Measurements from ENCODE around the gene MRS2. TPM values are rescaled to one million over a fixed set of nuclear protein-coding genes. Genes with fewer than 3 reads are reported as not detected.
A peak's percentile ranks its signal among the peaks of the same experiment; 100 is the strongest.
"Not testable (repeated sequence)": the region's sequence is repeated elsewhere in the genome, so short reads cannot be mapped to it uniquely, and the experiment has no call there.

Gene MRS2
- total RNA-seq, 2 donors from 2014 or later, result 11.7 to 23.1 TPM

DNA sequence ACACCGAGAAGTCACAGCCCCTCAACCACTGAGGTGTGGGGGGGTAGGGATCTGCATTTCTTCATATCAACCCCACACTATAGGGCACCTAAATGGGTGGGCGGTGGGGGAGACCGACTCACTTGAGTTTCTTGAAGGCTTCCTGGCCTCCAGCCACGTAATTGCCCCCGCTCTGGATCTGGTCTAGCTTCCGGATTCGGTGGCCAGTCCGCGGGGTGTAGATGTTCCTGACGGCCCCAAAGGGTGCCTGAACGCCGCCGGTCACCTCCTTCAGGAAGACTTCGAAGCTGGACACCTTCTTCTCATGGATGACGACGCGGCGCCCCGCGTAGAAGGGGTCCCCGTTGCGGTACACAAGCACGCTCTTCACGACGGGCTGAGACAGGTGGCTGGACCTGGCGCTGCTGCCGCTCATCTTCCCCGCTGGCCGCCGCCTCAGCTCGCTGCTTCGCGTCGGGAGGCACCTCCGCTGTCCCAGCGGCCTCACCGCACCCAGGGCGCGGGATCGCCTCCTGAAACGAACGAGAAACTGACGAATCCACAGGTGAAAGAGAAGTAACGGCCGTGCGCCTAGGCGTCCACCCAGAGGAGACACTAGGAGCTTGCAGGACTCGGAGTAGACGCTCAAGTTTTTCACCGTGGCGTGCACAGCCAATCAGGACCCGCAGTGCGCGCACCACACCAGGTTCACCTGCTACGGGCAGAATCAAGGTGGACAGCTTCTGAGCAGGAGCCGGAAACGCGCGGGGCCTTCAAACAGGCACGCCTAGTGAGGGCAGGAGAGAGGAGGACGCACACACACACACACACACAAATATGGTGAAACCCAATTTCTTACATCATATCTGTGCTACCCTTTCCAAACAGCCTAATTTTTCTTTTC is 45.2 kb upstream of the MRS2 start, which contains the start of gene DCDC2:
Gene DCDC2 (minus strand): TSS at position 724 of the 883 bp plus-strand sequence. CDS start 309 bp downstream, at position 415.
- H3K9me3 ChIP-seq, result no peaks in the 10 kb centered on the region
- H3K36me3 ChIP-seq (replicated peaks in 1 of 2; ENCODE audit: insufficient read depth in 1 of 2, low read depth in 2 of 2), result no peaks in the 10 kb centered on the region
- ATAC-seq, result peak; percentile 84
- WGBS, 2 donors, result 1% methylated on average over 18 to 60 of the region's 61 CpGs
- H3K27me3 ChIP-seq, result no peaks in the 10 kb centered on the region
- intact Hi-C loops (cut with DNase I), result no loop called here
- H3K4me1 ChIP-seq, result peaks cover 5% of the 10 kb centered on the region
- peak; percentile 62 to 93 (median 89) for TF ChIP-seq POLR2A (IDR thresholded peaks at IDR 0.05)
- TF ChIP-seq, protein P1, sequence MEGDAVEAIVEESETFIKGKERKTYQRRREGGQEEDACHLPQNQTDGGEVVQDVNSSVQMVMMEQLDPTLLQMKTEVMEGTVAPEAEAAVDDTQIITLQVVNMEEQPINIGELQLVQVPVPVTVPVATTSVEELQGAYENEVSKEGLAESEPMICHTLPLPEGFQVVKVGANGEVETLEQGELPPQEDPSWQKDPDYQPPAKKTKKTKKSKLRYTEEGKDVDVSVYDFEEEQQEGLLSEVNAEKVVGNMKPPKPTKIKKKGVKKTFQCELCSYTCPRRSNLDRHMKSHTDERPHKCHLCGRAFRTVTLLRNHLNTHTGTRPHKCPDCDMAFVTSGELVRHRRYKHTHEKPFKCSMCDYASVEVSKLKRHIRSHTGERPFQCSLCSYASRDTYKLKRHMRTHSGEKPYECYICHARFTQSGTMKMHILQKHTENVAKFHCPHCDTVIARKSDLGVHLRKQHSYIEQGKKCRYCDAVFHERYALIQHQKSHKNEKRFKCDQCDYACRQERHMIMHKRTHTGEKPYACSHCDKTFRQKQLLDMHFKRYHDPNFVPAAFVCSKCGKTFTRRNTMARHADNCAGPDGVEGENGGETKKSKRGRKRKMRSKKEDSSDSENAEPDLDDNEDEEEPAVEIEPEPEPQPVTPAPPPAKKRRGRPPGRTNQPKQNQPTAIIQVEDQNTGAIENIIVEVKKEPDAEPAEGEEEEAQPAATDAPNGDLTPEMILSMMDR (IDR thresholded peaks at IDR 0.05), result peak in 4 of 7 experiments; percentile 21 to 24 (median 23)
- peak within 1 kb of the TSS; percentile 51 to 59 for H3K4me3 ChIP-seq
- peak within 1 kb of the TSS; percentile 77 to 92 (median 88) for H3K27ac ChIP-seq
- DNase-seq, result peak; percentile 94 to 97 (median 96)

DNA sequence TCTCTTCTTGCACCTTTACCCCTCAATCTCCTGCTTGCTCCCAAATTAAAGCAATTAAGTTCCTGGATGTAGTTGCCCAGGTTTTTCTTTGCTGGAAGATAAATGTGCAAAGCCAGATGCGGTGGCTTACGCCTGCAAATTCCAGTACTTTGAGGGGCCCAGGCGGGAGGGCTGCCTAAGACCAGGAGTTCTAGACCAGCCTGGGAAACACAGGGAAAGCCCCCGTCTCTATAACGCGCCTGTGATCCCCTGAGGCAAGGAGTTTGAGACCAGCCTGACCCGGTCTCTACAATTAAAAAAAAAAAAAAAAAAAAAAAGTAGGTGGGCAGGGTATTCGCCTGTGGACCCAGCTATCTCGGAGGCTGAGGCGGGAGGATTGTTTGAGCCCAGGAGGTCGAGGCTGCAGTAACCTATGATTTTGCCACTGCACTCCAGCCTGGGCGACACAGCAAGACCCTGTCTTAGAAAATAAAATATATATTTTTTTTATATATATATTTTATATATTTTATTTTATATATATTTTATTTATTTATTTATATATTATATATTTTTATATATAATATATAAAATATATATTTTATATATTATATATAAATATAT is 44.4 kb upstream of the MRS2 start:
- DNase-seq, result peak; percentile 35 to 48 (median 44)
- Histone ChIP-seq H3K9me3 (no peaks in the 10 kb centered on the region), H3K27me3 (no peaks in the 10 kb centered on the region), H3K4me3 (peak overlapping the region in 1 of 2 donors; percentile 51), H3K4me1 (peaks cover 5% of the 10 kb centered on the region), H3K36me3 (replicated peaks in 1 of 2; ENCODE audit: insufficient read depth in 1 of 2, low read depth in 2 of 2) (no peaks in the 10 kb centered on the region), H3K27ac (peak overlapping the region in 3 of 4 donors; percentile 86 to 92 (median 89))
- WGBS, 2 donors, result 19 to 22% methylated on average over 12 of the region's 12 CpGs
- no peak for TF ChIP-seq POLR2A (IDR thresholded peaks at IDR 0.05)
- TF ChIP-seq, protein P1 (IDR thresholded peaks at IDR 0.05), result no peak
- no peak for ATAC-seq
- intact Hi-C loops (cut with DNase I), result no loop called here

DNA sequence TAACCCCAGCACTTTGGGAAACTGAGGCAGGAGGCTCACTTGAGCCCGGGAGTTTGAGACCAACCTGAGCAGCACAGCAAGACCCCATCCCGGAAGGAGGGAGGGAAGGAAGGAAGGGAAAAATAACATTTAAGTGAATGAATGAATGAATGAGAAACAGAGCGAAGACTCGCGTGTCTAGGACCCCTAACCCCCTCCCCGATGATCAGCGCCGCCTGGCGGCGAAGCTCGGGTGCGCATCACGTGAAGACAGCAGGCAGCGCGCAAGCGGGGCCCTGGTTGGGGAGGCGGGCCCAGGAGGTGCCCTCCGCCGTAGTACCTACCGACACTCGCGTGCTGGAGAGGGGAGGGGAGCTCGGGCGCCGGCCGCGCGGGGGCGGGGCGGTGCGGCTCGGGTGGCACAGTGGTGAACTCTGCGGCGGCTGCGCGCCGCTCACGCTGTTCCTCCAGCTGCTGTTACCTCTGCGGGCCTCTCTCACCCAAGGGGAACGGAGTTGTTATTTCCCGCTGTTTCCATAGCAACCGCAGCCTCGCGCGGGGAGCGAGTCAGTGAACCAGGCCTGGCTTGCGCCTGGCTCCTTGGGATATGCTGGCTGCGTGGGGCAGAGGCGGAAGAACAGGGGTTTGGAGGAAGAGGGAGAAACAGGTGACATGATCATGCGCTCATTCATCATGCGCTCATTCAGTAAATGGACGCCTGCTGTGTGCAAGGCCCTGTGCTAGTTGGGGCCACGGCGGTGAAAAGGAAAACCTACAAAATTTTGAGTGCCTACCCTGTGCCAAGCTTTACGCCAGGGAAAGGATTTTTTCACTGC is 42.9 kb upstream of the MRS2 start:
- DNase-seq (peak; percentile 91 to 94 (median 94)), ATAC-seq (peak; percentile 83)
- Histone ChIP-seq H3K27me3 (no peaks in the 10 kb centered on the region), H3K36me3 (replicated peaks in 1 of 2; ENCODE audit: insufficient read depth in 1 of 2, low read depth in 2 of 2) (no peaks in the 10 kb centered on the region), H3K4me1 (peaks cover 5% of the 10 kb centered on the region), H3K27ac (peak overlapping the region; percentile 67 to 87 (median 81)), H3K9me3 (no peaks in the 10 kb centered on the region), H3K4me3 (peak overlapping the region in 1 of 2 donors; percentile 6)
- intact Hi-C loops (cut with DNase I), result no loop called here
- 2 to 8% methylated on average over 33 to 53 of the region's 55 CpGs for WGBS, 2 donors
- TF ChIP-seq, protein P1 (IDR thresholded peaks at IDR 0.05), result peak; percentile 70 to 96 (median 83)
- peak in 2 of 3 donors; percentile 71 to 85 for TF ChIP-seq POLR2A (IDR thresholded peaks at IDR 0.05)

DNA sequence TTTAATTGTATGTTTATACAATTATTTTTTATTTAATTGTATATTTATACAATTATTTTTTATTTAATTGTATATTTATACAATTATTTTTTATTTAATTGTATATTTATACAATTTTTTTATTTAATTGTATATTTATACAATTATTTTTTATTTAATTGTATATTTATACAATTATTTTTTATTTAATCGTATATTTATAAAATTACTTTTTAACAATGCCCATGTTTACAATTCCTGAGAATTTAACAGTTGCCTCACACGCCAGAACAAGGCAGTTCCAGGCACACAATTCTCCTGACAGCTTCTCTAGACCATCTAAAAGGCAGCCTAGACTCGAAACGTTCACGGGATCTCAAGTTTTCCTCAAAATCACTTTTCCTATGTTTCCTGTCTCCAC is 40.4 kb upstream of the MRS2 start:
- 61 to 69% methylated on average over 5 of the region's 5 CpGs for WGBS, 2 donors
- ATAC-seq, H3K9me3 ChIP-seq: not testable (repeated sequence)

DNA sequence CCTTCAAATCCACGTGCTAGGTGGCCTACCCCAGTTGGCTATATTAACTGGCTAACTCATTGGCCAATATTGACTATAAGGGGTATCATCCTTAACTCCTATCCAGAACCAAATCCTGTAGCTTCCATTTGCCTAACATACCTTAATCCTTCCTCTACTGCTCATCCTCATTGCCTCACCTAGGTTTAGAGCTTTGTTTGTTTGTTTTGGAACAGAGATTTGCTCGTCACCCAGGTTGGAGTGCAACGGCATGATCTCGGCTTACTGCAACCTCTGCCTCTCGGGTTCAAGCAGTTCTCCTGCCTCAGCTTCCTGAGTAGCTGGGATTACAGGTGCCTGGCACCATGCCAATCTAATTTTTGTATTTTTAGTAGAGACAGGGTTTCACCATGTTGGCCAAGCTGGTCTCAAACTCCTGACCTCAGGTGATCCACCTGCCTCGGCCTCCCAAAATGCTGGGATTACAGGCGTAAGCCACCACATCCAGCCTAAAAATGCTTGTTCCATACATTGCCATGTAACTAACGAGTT is 37.6 kb upstream of the MRS2 start:
- DNase-seq; H3K9me3 ChIP-seq; H3K4me3 ChIP-seq; ATAC-seq; H3K27ac ChIP-seq; intact Hi-C loops (cut with DNase I); H3K4me1 ChIP-seq; H3K36me3 ChIP-seq (replicated peaks in 1 of 2; ENCODE audit: insufficient read depth in 1 of 2, low read depth in 2 of 2); H3K27me3 ChIP-seq: not testable (repeated sequence)
- WGBS, 2 donors, result 76 to 80% methylated on average over 8 of the region's 8 CpGs

More for the DNA sequence above, 40.4 kb upstream of the MRS2 start:
- H3K27ac ChIP-seq; H3K27me3 ChIP-seq; H3K4me1 ChIP-seq; H3K4me3 ChIP-seq; H3K36me3 ChIP-seq (replicated peaks in 1 of 2; ENCODE audit: insufficient read depth in 1 of 2, low read depth in 2 of 2); intact Hi-C loops (cut with DNase I); DNase-seq: not testable (repeated sequence)
